Measurements from ENCODE around the gene SKA2. TPM values are rescaled to one million over a fixed set of nuclear protein-coding genes. Genes with fewer than 3 reads are reported as not detected.
A peak's percentile ranks its signal among the peaks of the same experiment; 100 is the strongest.

Gene SKA2
- total and polyA plus RNA-seq, 9 of the 15 experiments (the other 6 are each of a cell fraction or from before 2014, with no cell fraction given) = 58.1 to 183 (median 133) TPM

DNA sequence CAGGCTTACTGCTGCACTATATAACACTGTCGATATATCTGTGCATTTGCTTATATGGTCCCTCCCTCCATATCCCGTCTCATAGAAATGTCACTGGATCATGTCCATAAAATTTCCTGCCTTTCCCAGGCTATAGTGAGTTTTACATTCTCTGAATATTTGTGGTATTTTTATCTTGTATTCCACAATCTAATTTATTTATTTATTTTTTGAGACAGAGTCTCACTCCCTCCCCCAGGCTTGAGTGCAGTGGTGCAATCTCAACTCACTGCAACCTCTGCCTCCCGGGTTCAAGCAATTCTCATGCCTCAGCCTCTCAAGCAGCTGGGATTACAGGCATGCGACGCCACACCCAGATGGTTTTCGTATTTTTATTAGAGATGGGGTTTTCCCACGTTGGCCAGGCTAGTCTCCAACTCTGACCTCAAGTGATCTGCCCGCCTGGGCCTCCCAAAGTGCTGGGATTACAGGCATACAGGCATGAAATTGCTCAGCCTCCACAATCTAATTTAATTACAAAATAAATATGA lies 61.2 kb downstream of the SKA2 start (continued):
- TF ChIP-seq, protein P1, sequence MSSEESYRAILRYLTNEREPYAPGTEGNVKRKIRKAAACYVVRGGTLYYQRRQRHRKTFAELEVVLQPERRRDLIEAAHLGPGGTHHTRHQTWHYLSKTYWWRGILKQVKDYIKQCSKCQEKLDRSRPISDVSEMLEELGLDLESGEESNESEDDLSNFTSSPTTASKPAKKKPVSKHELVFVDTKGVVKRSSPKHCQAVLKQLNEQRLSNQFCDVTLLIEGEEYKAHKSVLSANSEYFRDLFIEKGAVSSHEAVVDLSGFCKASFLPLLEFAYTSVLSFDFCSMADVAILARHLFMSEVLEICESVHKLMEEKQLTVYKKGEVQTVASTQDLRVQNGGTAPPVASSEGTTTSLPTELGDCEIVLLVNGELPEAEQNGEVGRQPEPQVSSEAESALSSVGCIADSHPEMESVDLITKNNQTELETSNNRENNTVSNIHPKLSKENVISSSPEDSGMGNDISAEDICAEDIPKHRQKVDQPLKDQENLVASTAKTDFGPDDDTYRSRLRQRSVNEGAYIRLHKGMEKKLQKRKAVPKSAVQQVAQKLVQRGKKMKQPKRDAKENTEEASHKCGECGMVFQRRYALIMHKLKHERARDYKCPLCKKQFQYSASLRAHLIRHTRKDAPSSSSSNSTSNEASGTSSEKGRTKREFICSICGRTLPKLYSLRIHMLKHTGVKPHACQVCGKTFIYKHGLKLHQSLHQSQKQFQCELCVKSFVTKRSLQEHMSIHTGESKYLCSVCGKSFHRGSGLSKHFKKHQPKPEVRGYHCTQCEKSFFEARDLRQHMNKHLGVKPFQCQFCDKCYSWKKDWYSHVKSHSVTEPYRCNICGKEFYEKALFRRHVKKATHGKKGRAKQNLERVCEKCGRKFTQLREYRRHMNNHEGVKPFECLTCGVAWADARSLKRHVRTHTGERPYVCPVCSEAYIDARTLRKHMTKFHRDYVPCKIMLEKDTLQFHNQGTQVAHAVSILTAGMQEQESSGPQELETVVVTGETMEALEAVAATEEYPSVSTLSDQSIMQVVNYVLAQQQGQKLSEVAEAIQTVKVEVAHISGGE (CRISPR knock-in tag; IDR thresholded peaks at IDR 0.05) = peak in 1 of 3 experiments; percentile 63; a peak in 2 of 6 replicates

DNA sequence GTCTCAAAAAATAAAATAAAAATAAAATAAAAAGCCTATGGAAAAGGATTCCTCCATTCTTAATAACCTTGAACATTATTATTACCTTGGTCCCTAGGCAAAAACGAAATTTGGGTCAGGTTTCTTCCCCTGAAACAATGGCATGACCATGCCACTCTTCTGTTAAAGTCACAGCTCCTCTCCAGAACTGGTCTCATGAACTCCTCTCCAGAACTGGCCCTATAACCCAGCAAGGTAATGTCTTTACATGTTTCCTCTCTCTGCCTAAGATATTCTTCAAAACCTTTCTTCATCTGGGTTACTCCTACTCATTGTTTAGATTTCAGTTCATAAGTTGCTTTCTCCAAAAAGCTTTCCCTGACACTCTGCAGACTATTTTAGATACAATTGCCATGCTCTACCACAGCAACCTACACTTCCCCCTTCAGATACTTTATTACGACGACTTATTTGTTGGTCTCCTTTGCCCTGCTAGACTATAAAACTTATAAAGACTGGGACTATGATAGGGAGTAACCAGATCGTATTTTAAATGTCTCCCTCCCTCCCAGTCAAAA lies 61.8 kb downstream of the SKA2 start:
- ATAC-seq (peak; percentile 41), DNase-seq (ENCODE audit: extremely low read depth in 1 of 4, low spot score in 3 of 4) (no peak), FAIRE-seq (no peak)
- Histone ChIP-seq H3K36me3 (ENCODE audit: control insufficient read depth, insufficient read depth, low read length) (peaks cover 47% of the 10 kb centered on the region; the same call in 2 of the 3 replicates), H3K79me2 (ENCODE audit: control insufficient read depth, insufficient read depth, low read length) (peaks cover 55% of the 10 kb centered on the region), H3K9ac (ENCODE audit: insufficient read depth in 1 of 2, low read depth in 2 of 2, low read length in 2 of 2) (no peak overlapping the region), H2AFZ (ENCODE audit: low read depth, low read length) (no peak overlapping the region), H3K4me3 (no peak overlapping the region), H3K9me1 (ENCODE audit: control insufficient read depth, insufficient read depth, low read length) (no peaks in the 10 kb centered on the region), H3K9me3 (replicated peaks; ENCODE audit: control insufficient read depth, insufficient read depth, low read depth, low read length) (no peaks in the 10 kb centered on the region), H3K27me3 (ENCODE audit: control insufficient read depth in 2 of 2, insufficient read depth in 2 of 2, low read length in 2 of 2) (no peaks in the 10 kb centered on the region), H3K27ac (ENCODE audit: extremely low read depth, low read depth, low read length) (no peak overlapping the region), H3K4me2 (ENCODE audit: insufficient read depth, low read length) (no peak overlapping the region), H3K4me1 (replicated peaks in 1 of 2; ENCODE audit: control insufficient read depth in 2 of 2, insufficient read depth in 2 of 2, low read length in 2 of 2) (peaks cover 4 to 12% of the 10 kb centered on the region in 2 experiments; a peak in 4 of 5 replicates), H4K20me1 (replicated peaks; ENCODE audit: control insufficient read depth, insufficient read depth, low read length) (no peaks in the 10 kb centered on the region)
- BruUV-seq (replicated peaks) = no TSS peak
- whole genome bisulfite sequencing (ENCODE audit: insufficient coverage, low coverage, missing lambda C conversion rate) = 52% methylated on average over 4 of the region's 4 CpGs
- intact Hi-C loops (cut with micrococcal nuclease) = no loop called here
- ChIA-PET CTCF (ENCODE audit: low intra/inter-chr PET ratio) (no interaction called here), POLR2A (interaction anchor here (1.0 to 2.5 kb wide), 2 partner anchors 9 to 13 kb away, joined by 3 to 7 read pairs; partner anchors contain the start of gene TRIM37)
- in situ Hi-C loops (cut with MboI) = no loop called here
- TF ChIP-seq HSF4 (CRISPR knock-in tag; IDR thresholded peaks at IDR 0.05; ENCODE audit: borderline replicate concordance) = no peak
- TF ChIP-seq C11orf30 (IDR thresholded peaks at IDR 0.05; ENCODE audit: low read depth) = no peak
- TF ChIP-seq ETS2 (tag; IDR thresholded peaks at IDR 0.05; ENCODE audit: borderline replicate concordance, poor library complexity, severe bottlenecking) = no peak
- no peak for TF ChIP-seq SMAD4 (CRISPR knock-in tag; conservative IDR thresholded peaks at IDR 0.05)
- TF ChIP-seq CHD4 (IDR thresholded peaks at IDR 0.05; ENCODE audit: insufficient read depth, insufficient replicate concordance, low read depth, low read length, poor library complexity, severe bottlenecking) = no peak
- TF ChIP-seq ZBTB8A (IDR thresholded peaks at IDR 0.05; ENCODE audit: partially characterized antibody) = no peak
- TF ChIP-seq, protein P1 (CRISPR knock-in tag; IDR thresholded peaks at IDR 0.05) = peak in 1 of 3 experiments; percentile 92; a peak in 2 of 6 replicates
- no peak for TF ChIP-seq PHB (CRISPR knock-in tag; IDR thresholded peaks at IDR 0.05)
- TF ChIP-seq HDAC3 (IDR thresholded peaks at IDR 0.05; ENCODE audit: borderline replicate concordance, partially characterized antibody) = no peak
- TF ChIP-seq PYGO2 (tag; IDR thresholded peaks at IDR 0.05) = no peak

Data from K562 (cell line).